ENCODE measurements around the gene HEBP1. TPM values are rescaled to one million over a fixed set of nuclear protein-coding genes. Genes with fewer than 3 reads are reported as not detected.

The HEBP1 gene
- total RNA-seq, 6 experiments from 2014 or later = 45.8 to 100 (median 68.9) TPM

DNA sequence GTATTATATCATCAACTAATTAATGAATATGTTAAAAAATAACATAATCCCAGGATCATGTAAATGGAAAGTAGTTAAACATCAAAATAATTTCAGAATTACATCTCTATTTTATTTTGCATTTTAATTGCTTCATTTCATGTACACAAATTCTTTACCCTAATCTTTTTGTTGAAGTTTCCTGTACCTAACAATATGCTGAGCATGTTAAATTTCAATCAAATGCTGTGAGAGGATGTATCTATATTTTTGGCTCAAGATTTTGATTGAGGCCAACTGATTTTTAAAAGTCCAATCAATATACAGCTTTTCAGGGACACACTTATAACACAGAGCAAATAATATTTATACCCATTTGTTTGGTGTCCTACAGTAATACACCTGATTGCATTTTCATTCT lies 54.5 kb downstream of the HEBP1 start:
- no peak overlapping the region for H3K4me3 ChIP-seq
- H3K36me3 ChIP-seq = no peaks in the 10 kb centered on the region
- H3K9me3 ChIP-seq = no peaks in the 10 kb centered on the region
- intact Hi-C loops (cut with DNase I) = no loop called here
- no peaks in the 10 kb centered on the region for H3K27me3 ChIP-seq
- ATAC-seq (no peak), DNase-seq (no peak)
- H3K4me1 ChIP-seq = peaks cover 0 to 17% (median 0%) of the 10 kb centered on the region in 4 donors
- no peak overlapping the region for H3K27ac ChIP-seq
- no peak for TF ChIP-seq POLR2A (IDR thresholded peaks at IDR 0.05)
- TF ChIP-seq, protein P1, sequence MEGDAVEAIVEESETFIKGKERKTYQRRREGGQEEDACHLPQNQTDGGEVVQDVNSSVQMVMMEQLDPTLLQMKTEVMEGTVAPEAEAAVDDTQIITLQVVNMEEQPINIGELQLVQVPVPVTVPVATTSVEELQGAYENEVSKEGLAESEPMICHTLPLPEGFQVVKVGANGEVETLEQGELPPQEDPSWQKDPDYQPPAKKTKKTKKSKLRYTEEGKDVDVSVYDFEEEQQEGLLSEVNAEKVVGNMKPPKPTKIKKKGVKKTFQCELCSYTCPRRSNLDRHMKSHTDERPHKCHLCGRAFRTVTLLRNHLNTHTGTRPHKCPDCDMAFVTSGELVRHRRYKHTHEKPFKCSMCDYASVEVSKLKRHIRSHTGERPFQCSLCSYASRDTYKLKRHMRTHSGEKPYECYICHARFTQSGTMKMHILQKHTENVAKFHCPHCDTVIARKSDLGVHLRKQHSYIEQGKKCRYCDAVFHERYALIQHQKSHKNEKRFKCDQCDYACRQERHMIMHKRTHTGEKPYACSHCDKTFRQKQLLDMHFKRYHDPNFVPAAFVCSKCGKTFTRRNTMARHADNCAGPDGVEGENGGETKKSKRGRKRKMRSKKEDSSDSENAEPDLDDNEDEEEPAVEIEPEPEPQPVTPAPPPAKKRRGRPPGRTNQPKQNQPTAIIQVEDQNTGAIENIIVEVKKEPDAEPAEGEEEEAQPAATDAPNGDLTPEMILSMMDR (IDR thresholded peaks at IDR 0.05) = no peak

DNA sequence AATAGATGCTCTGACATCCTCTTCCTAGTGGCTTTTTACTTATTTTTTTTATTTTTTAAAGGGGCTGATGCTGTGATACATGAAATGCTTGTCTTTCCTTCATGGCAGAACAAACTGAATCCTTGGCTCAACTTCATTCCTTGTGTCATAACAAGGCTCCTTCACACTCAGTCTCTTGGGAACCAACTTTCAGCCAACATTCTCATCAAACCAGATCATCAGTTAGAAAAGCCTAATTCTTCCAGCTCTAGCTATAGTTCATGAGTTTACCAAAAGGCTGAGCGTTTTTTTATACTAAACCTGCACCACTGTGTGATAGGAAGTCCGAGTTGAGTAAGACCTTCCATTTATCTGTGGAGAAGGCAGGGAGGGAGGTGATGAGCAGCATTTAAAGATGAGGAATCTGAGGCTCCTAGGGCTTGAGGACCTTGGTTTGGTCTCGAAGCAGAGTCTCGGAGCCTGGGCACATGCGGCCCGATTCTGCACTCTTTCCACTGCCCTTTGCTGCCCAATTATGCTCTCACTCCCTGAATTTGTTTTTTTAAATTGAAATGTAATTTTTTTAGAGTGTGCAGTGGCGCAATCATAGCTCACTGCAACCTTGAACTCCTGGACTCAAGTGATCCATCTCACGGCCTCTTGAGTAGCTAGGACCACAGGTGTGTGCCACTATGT lies 56.3 kb downstream of the HEBP1 start:
- WGBS (ENCODE audit: insufficient coverage, low coverage, low lambda C conversion rate, missing lambda C conversion rate) = 79% methylated on average over 8 of the region's 8 CpGs
- intact Hi-C loops (cut with DNase I) = no loop called here
- Histone ChIP-seq H3K9me3 (no peaks in the 10 kb centered on the region), H3K27me3 (no peaks in the 10 kb centered on the region), H3K36me3 (no peaks in the 10 kb centered on the region), H3K27ac (no peak overlapping the region), H3K4me1 (peaks cover 0 to 17% (median 0%) of the 10 kb centered on the region in 4 donors), H3K4me3 (no peak overlapping the region)
- DNase-seq = no peak
- TF ChIP-seq POLR2A (IDR thresholded peaks at IDR 0.05) = no peak
- TF ChIP-seq, protein P1 (IDR thresholded peaks at IDR 0.05) = no peak
- no peak for ATAC-seq

DNA sequence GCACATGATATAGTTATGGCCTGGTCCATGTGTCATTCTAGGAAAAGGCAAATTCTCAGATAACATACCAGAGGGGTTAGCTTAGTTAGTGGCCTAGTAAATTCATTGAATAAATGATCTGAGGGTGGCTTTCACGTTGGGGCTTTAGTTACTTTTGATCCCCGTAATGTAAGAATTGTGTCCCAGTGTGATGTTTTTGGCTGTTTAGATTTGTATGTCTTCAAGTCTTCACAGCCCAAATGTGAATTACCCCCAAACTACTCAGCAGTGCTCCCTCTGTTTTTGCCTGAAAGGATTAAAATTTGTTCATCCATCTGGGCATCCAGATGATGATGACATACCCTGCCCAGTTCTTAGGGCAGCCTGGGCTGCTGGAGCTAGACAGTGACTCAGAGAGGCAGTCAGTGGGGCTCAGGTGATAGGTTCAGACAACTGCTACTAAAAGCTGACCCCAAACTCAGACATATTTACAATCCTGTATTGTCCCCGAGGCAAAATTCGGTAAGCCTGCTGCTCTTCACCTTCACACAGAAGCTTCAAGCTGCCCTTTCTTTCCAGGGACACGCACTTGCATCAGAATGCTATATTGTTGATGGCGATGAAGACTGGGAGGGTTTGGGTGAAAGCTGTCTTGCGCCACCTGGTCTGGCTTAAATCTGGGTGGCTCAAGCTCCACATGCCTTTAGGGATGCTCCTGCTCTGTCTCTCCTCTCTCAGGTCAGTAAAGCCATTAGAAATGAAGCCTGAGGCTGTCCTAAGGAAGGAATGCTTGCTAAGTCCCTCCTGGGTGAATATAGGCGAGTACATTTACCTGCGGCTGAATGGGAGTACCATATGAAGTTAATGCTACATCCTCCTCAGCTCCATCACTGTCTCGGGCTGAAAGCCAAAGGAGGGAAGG lies 58.4 kb downstream of the HEBP1 start:
- 84% methylated on average over 7 of the region's 10 CpGs for WGBS (ENCODE audit: insufficient coverage, low coverage, low lambda C conversion rate, missing lambda C conversion rate)
- ATAC-seq (no peak), DNase-seq (no peak)
- H3K27me3 ChIP-seq = no peaks in the 10 kb centered on the region
- H3K4me3 ChIP-seq = no peak overlapping the region
- no peak for TF ChIP-seq POLR2A (IDR thresholded peaks at IDR 0.05)
- TF ChIP-seq, protein P1 (IDR thresholded peaks at IDR 0.05) = no peak
- no peaks in the 10 kb centered on the region for H3K4me1 ChIP-seq
- H3K36me3 ChIP-seq = no peaks in the 10 kb centered on the region
- H3K9me3 ChIP-seq = no peaks in the 10 kb centered on the region
- H3K27ac ChIP-seq = no peak overlapping the region
- intact Hi-C loops (cut with DNase I) = no loop called here

DNA sequence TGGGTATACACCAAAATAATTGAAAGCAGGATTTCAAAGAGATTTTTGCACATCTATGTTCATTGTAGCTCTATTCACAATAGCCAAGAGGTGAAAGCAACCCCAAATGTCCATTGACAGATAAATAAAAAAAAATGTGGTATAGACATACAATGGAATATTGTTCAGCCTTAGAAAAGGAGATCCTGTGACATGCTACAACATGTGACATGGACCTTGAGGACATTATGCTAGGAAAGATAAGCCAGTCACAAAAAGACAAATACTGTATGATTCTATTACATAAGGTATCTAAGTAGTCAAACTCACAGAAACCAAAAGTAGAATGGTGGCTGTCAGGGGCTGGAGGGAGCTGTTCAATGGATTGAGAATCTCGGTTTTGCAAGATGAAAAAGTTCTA lies 60.2 kb downstream of the HEBP1 start:
- WGBS (ENCODE audit: insufficient coverage, low coverage, low lambda C conversion rate, missing lambda C conversion rate) = 54% methylated on average over 1 of the region's 1 CpG
- no peak for ATAC-seq
- Histone ChIP-seq H3K4me3 (no peak overlapping the region), H3K36me3 (no peaks in the 10 kb centered on the region), H3K9me3 (no peaks in the 10 kb centered on the region), H3K27ac (no peak overlapping the region), H3K27me3 (no peaks in the 10 kb centered on the region), H3K4me1 (no peaks in the 10 kb centered on the region)
- no peak for DNase-seq
- TF ChIP-seq POLR2A (IDR thresholded peaks at IDR 0.05) = no peak
- TF ChIP-seq, protein P1 (IDR thresholded peaks at IDR 0.05) = no peak
- intact Hi-C loops (cut with DNase I) = no loop called here
